GM19372 (cell line): ENCODE measurements around the gene C17orf67.

Experiments
- ATAC-seq: cut with Tn5 transposase; IDR thresholded peaks from one replicate; pipeline ENCODE4 v1.9.1; 2021; ENCODE audit warnings: mild to moderate bottlenecking, low read depth, moderate library complexity; ENCODE audit not compliant: unreplicated experiment

C17orf67 gene

GRCh38 chr17:56810343-56810742 lies 23.4 kb downstream of the C17orf67 start:
- ATAC-seq, result no peak

DNA sequence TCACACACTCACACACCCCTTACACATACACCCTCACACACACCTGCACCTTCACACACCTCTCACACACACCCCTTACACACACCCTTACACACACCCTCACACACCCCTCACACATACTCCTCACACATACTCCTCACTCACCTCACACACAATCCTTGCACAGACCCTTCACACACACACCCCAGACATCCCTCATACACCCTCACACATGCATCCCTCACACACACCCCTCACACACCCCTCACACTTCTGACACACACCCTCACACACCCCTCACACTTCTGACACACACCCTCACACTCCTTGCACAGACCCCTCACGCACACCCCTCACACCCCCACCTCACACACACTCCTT lies 23.9 kb downstream of the C17orf67 start:
- no peak for ATAC-seq

DNA sequence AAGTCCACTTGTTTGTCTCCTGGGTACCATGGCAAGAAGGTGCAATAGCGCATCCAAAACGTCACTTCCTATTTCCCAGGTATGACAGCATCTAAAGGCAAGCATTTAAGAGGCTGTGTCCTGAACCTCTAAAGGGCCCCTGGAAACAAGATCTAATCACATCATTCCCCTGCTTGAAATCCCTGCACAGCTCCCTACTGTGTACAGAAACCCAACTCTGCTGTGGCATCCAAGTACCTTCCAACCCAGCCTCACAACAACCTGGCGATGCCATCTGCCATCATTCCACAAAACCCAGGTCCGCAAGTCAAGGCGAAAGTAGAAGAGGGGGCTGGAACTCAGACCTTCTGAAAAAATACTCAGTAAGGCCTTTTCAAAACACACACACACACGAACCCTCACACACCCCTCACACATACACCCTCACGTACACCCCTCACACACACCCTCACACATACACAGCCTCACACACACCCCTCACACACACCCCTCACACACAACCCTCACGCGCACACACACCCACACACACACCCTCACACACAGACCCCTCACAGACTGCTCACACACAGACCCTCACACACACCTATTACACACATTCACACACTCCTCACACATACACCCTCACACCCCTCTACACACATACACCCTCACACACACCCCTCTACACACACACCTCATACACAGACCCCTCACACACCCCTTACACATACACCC lies 24.5 kb downstream of the C17orf67 start:
- no peak for ATAC-seq

- no peak for ATAC-seq
These were observed 25.2 kb downstream of the C17orf67 start for GRCh38 chr17:56808503-56808902.

DNA sequence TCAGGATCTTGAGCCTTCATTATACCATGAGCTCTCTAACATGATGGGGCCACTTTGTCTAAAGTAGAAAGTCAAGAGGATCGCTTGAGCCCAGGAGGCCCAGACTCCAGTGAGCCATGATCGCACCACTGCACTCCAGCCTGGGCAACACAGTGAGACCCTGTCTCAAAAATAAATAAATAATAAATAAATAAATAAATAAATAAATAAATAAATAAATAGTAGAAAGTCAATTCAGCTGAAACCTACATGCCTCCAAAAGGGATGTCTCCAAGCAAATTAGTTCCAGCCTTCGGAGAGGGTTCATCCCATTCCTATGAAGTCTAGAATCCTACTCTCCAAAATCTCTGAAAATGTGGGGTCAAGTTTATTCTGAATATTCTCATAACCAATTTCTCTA lies 26.0 kb downstream of the C17orf67 start:
- no peak for ATAC-seq

- ATAC-seq, result no peak
These were observed 26.8 kb downstream of the C17orf67 start for GRCh38 chr17:56806949-56807348.

DNA sequence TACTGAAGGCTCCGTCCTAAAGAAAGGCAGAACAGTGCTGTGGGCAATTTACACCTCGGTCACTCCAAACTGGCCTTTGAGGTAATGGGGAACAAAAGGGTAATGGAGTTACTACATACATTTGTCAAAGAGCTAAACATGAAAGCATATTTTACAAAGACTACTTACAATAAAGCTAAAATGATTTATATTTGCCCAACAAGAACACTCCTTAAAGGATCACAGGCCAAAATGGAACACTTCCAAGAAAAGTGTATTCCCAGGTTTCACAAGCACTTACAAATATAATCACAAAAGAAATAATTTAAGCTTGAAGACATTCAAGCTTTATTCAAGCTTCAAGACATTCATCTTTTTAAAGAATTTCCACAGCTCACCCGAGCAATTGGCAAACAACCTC lies 29.3 kb downstream of the C17orf67 start:
- ATAC-seq, result no peak

GRCh38 chr17:56803071-56803470 lies 30.6 kb downstream of the C17orf67 start:
- ATAC-seq, result no peak

DNA sequence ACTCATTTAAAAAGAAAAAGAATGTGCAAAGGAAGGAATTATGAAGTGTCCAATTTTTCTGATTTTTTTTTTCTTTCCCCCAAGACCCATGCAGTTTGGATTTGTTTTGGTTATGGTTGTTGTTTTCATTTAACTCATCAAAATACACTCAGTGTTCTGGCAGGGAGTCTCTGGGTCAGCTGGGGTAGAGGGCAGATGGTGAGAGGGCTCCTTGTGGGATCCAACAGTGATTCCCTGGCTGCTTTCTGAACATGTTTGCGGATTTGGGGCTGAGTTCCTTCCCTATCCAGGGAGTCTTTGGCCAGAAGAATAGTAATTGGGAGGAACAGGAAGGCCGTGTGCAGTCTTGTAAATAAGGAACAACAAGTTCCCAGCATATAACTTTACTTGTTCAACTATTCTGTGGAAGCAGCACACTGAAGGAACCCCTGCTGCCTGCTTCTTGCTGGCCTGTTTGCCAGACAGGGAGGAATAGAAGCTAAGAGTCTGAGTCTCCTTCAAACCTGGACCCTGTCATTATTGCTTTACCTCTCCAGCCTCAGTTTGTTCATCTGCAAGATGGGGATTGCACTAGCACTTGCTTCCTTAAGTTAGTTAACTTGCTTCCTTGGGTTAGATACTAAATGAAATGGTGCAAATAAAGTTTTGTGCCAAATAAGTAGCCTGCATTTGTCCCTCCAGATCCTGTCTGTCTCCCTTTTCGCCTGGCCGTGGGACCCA lies 32.1 kb downstream of the C17orf67 start:
- ATAC-seq, result no peak

GRCh38 chr17:56798916-56799315 lies 34.8 kb downstream of the C17orf67 start:
- no peak for ATAC-seq

- ATAC-seq, result no peak
These were observed 37.2 kb downstream of the C17orf67 start for GRCh38 chr17:56796536-56796935.

DNA sequence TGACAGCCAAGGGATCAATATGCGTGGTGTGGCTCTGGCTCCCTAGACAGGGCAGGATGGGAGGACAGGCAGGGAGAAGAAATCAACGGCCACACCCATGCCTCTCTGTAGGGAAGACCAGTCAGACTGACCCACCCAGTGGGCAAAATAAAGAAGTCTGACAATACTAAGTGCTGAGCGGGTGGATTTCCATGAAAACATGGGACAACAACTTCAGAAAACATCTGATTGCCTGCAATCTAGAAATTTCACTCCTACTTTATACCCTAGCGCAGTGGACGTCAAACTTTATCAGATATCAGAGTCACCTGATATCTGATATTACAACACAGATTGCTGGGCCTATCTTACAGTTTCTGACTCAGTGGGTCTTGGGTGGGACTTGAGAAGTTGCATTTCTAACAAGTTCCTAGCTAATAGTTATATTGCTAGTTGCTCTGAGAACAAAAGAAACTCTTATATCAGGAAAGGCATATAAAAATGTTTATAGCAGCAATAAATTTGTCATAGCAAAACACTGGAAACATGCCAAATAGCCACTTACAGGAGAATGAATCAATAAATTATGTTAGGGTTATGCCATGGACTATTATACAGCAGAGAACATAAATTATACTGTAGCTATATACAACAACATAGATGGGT lies 38.4 kb downstream of the C17orf67 start:
- no peak for ATAC-seq

GRCh38 chr17:56793957-56794356 lies 39.8 kb downstream of the C17orf67 start:
- ATAC-seq, result no peak

GRCh38 chr17:56793531-56793930 lies 40.2 kb downstream of the C17orf67 start:
- no peak for ATAC-seq

DNA sequence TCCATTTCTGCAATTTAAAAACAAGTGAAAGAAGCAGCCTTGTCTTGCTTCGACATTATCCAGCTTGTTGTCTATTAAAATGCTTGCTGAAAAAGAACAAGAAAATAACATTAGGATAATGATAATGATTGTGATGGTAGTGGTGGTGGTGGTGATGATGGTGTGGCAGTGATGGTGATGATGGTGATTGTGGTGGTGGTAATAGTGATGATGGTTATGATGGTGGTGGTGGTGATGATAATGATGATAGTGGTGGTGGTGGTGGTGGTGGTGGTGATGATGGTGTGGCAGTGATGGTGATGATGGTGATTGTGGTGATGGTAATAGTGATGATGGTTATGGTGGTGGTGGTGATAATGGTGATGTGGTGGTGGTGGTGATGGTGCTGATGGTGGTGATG lies 41.5 kb downstream of the C17orf67 start:
- no peak for ATAC-seq

- ATAC-seq, result peak; percentile 74
These were observed 46.7 kb downstream of the C17orf67 start for GRCh38 chr17:56786989-56787482.

DNA sequence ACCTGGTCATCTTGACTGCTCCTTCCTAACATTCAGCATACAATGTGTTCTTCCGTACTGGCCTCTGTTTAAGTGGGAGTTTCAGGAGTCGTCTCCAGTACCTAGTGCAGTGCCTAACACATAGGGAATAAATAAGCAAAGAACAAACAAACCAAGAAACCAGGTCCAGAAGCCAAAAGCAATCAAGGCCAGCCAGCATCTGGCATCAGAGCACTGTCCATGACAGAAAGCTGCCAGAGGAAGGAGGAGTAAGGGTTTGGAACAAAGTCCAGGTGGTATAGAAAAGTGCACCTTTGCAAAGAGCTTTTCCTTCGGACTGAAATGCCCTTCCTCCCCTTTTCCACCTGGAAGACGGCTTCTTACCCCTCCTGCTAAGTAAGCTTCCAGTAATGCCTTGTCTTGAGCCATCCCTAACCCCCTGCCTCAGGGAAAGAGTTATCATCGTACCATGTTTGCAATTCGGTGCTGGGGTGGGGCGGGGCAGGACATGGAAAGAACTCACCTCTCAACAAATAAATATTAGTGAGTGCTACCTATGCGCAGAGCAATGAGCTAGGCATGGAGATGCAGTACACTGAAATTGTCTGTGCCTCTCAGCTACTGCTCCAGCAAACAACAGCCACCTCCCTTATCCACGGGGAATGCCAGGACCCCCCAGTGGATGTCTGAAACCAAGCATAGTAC lies 47.6 kb downstream of the C17orf67 start:
- no peak for ATAC-seq

DNA sequence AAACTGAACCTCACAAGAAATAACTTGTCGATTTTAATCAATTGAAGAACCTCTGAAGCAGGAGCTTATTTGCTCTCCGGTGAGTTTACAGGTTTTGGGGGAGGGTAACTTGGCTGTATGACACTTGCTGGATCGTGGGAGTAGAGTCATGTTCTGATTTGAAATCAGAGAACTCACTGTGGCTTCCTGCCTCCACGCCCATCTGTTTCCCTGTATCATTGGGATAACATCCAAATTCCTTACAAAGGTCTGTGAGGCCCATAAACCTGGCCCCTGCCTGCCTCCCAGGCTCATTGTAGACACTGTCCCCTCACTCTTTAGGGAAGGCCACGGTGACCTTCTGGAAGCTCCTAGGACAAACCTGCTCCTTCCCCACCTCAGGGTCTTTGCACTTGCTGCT lies 48.3 kb downstream of the C17orf67 start:
- no peak for ATAC-seq

- no peak for ATAC-seq
These were observed 51.4 kb downstream of the C17orf67 start for GRCh38 chr17:56782338-56782737.

- ATAC-seq, result no peak
These were observed 51.8 kb downstream of the C17orf67 start for GRCh38 chr17:56781906-56782305.
